ENCODE data around the gene SRRM3.

GRCh38 chr7:76296743-76297740 is 95.3 kb downstream of the SRRM3 start:
- TF ChIP-seq EZH2 (IDR thresholded peaks at IDR 0.05): no peak
- TF ChIP-seq CTCF (IDR thresholded peaks at IDR 0.05): no peak
